HG02852 (cell line): ENCODE results near the gene PRSS23.
"Not testable (repeated sequence)": the region's sequence is repeated elsewhere in the genome, so short reads cannot be mapped to it uniquely, and the experiment has no call there.

Experiments used
- ATAC-seq: cut with Tn5 transposase; IDR thresholded peaks from one replicate; pipeline ENCODE4 v1.9.1; 2021; ENCODE audit warnings: mild to moderate bottlenecking, moderate library complexity; ENCODE audit not compliant: unreplicated experiment

PRSS23 gene

DNA sequence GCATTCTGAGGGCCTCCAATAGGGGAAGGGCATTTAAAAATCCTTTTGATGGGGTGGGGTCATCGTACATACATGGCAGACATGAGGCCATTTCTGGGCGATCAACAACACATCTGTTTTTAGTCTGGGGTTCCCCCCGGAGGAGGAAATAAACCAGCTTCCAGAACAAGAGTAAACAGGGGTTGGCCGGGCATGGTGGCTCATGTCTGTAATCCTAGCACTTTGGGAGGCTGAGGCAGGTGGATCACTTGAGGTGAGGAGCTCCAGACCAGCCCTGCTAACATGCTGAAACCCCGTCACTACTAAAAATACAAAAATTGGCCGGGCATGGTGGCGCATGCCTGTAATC lies 12.0 kb downstream of the PRSS23 start:
- no peak for ATAC-seq

DNA sequence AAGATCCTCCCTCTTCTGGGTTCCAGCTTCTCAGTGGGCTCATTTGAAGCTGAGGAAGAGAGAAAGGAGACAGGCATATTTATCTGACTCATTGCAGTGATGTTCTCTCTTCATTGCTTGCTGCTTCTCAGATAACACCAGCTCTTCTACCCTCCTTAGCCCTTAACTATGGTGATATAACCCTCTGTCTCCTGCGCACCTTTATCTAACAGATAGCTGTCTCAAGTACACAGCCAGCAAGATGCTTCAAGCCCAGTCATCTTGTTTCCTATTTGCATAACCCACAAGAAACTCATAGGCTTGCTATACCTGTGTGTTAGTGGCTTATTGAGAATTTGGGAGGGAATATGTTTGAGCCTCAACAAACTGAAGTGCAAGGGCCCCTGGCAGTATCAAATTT lies 12.6 kb downstream of the PRSS23 start:
- ATAC-seq, result peak; percentile 55

DNA sequence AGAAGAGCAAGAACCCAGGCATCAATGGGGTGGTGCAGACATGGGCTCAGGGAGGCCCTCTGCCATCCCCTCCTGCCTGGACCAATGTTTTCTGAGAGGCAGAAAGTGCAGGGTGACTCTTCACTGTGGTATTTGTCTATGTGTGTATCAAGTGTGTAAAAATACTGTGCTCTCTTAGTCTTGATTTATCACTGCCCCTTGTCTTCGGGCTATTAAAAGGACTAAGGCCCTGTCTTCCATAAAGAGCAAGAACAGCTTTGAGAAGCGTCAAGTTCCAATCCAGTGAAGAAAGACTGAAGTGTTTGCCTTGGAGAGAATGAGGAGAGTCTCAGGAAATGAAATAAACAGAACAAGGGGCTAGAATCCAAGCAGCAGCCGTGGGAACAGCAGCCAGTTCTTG lies 14.4 kb downstream of the PRSS23 start:
- ATAC-seq, result no peak

DNA sequence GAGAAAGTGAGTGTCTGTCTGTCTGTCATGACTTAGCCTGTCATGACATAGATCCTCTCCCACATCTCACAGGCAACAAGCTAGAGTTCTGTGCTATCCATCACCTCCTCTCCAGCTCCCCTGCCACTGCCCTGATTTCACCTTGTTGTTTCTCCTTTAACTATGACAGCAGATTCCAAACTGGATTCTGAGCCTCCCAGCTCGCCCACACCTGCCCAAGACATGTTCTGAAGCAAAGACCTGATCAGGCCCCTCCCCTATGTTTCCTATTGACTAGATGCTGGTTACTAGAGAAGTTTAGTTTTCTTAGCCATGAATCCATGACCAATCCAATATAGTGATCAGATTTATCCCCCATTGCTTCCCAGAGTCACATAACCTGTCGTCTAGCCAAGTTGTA lies 15.4 kb downstream of the PRSS23 start:
- ATAC-seq, result no peak

DNA sequence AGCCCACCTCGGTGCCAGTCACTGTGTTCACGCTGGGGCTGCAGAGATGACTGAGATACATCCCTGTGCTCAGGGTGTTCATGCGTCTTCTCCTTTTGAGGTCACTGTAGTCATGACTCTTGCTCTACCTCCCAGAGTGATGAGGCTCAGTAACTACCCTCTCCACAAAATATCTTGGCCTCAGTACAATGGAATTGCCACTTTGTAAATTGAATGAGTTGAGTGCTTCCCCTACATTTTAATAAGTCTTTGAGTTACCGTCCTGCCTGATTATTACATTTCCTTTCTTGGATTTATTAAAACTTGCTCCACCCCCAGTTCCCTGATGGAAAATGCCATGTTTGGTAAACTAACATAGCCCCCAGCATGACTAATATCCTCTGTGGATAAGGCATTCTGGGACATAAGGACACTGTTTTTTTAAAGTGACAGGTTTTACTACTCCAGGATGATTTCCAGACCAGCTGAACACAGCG lies 15.9 kb downstream of the PRSS23 start:
- no peak for ATAC-seq

DNA sequence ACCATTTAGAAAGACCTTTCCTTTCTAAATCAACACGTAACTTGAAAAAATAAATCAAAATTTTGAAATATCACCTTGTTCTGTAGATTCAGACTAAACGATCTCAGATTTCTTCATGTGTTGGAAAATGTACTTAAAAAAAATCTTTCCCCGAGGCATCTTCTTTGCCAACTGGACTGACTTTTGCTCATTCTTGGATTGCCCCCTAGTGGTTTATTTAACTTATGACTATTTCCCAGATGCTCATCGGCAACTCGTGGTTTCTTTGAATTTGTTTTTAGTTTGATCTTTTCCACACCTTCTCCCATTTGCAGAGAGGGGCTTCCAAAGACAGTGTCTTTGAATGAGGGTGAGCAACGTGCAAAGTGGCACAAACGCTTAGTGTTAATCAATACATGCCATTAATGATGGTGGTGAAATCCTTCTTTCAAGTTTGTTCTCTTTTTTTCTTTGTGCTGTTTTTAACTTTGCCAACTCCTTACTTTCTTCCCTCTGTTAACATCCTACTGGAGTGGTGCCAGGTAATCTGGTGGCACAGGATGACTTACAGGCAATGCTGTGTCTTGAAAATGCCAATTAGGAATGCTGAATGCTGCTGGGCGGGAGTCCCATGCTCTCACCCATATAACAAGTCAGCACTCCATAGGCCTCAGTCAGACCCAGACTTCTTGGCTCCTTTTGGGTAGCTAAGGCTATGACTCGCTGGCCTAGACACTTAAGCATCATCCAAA lies 18.3 kb downstream of the PRSS23 start:
- ATAC-seq, result no peak

DNA sequence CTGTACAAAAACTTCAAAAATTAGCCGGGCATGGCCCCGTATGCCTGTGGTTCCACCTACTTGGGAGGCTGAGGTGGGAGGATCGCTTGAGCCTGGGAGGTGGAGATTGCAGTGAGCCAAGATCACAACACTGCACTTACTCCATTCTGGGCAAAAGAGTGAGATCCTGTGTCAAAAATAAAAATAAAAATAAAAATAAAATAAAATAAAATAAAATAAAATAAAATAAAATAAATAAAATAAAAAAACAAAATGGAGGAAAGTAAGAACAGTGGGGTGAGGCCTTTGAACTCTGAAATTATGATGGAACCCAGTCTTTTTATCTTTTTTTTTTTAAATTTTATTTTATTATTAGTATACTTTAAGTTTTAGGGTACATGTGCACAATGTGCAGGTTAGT lies 23.8 kb downstream of the PRSS23 start:
- ATAC-seq, result not testable (repeated sequence)

DNA sequence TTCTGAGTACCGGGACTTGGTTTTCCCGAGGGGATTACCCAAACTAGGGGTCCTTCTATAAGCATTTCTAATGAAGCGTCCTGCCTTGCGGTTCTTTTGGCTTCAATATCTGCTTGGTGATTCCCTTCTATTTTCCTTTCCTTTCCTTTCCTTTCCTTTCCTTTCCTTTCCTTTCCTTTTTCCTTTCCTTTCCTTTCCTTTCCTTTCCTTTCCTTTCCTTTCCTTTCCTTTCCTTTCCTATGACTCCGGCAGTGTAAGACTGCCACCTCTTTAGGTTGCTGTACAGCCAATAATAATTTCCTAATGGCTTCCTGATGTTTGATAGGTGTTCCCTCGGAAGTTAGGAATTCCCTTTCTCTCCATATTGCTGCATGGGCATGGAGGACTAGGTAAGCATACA lies 34.0 kb downstream of the PRSS23 start:
- not testable (repeated sequence) for ATAC-seq

DNA sequence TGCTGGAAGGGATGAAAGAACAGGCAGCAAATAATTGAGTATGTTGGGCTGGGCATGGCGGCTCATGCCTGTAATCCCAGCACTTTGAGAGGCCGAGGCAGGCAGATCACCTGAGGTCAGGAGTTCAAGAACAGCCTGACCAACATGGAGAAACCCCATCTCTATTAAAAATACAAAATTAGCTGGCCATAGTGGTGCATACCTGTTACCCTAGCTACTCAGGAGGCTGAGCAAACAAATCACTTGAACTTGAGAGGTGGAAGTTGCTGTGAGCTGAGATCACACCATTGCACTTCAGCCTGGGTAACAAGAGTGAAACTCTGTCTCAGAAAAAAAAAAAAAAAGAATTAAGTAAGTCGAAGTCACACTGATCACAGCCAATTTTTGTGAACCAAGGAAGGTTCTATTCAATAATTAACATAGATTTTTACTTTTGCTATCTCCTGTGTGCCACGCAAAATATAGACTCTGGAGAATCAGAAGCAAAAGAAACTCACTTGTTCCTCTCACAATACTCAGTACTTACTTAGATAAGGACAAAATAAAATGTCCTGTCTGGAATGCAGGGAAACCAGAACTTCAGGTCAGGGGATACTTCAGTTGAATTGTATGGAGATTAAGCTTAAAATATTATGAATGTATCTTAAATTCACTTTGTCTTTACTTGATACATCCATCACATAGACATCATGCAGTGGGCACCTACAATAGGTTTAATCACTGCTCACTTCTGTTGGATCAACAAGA lies 44.6 kb downstream of the PRSS23 start:
- not testable (repeated sequence) for ATAC-seq

DNA sequence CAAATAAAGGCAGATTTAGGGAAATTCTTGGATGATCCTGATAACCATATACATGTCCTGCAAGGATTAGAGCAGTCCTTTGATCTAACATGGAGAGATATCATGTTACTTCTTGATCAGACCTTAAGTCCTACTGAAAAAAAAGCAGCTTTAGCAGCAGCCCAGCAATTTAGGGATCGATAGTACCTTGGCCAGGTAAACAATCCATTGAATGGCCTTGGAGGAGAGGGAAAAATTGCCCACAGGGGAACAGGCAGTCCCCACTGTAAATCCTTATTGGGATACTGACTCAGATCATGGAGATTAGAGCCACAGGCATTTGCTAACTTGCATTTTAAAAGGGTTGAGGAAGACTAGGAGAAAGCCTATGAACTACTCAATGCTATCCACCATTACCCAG lies 47.8 kb downstream of the PRSS23 start:
- ATAC-seq, result no peak

DNA sequence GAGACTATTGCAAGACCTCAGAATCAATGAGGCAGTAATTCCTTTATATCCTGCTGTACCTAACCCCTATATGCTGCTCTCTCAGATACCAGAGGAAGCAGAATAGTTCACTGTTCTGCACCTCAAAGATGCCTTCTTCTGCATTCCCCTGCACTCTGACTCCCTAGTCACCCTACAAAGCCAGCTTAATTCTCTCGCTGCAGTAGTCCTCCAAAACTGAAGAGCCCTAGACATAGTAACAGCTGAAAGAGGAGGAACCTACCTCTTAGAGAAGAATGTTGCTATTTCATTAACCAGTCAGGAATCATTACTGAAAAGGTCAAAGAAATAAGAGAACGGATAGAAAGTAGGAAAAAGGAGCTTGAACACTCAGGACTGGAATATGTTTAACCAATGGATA lies 49.3 kb downstream of the PRSS23 start:
- ATAC-seq, result no peak
